Fibroblast of lung (primary cell): ENCODE data around the gene TMEM239.

Experiments used
- CTCF ChIP-seq, 2 donors: IDR thresholded peaks in 1 of 2; conservative IDR thresholded peaks in 1 of 2; 1 replicate in 1 of 2; 2 replicates in 1 of 2; pipeline ENCODE4 v1.5.1; 2011 to 2012; ENCODE audit warnings: low read length in 2 of 2, control low read depth in 1 of 2, inconsistent platforms in 1 of 2, low read depth in 1 of 2, mild to moderate bottlenecking in 1 of 2
- EZH2 ChIP-seq: IDR thresholded peaks from 2 replicates; pipeline ENCODE4 v1.5.1; 2012; ENCODE audit warnings: low read length, control low read depth, mild to moderate bottlenecking; ENCODE audit errors: missing control alignments

GRCh38 chr20:2865630-2866029 is 49.5 kb downstream of the TMEM239 start:
- TF ChIP-seq CTCF (conservative IDR thresholded peaks at IDR 0.05 in 1 of 2, IDR thresholded peaks at IDR 0.05 in 1 of 2; ENCODE audit: low read depth in 1 of 2, low read length in 2 of 2) (peak in 1 of 2 donors; percentile 10), EZH2 (no peak)
